ENCODE measurements around the gene ECM2. TPM values are rescaled to one million over a fixed set of nuclear protein-coding genes. Genes with fewer than 3 reads are reported as not detected.

The ECM2 gene
- total and polyA plus RNA-seq, 2 of the 8 experiments (the other 6 are each of a cell fraction or from before 2014, with no cell fraction given) = not detected

GRCh38 chr9:92467041-92467440 lies 68.7 kb downstream of the ECM2 start:
- H2BK20ac ChIP-seq (ENCODE audit: low read length) = no peak overlapping the region
- H3K27me3 ChIP-seq (replicated peaks in 1 of 4; ENCODE audit: control insufficient read depth in 3 of 4, extremely low read depth in 1 of 4, insufficient read depth in 3 of 4, low read length in 3 of 4) = no peaks in the 10 kb centered on the region
- no peak overlapping the region for H3K18ac ChIP-seq (ENCODE audit: extremely low read depth, low read length)
- H2AFZ ChIP-seq (ENCODE audit: low read length) = no peak overlapping the region
- no peaks in the 10 kb centered on the region for H3K36me3 ChIP-seq (ENCODE audit: control insufficient read depth in 2 of 4, insufficient read depth in 4 of 4, low read length in 3 of 4)
- FAIRE-seq (no peak), DNase-seq (ENCODE audit: low read depth in 1 of 2, low spot score in 2 of 2) (no peak)
- CTCF ChIA-PET (ENCODE audit: partially characterized antibody) = interaction anchor here (2.0 kb wide), 1 partner anchor 14 kb away, joined by 5 read pairs; no protein-coding TSS in a partner anchor
- no peak overlapping the region for H3K23ac ChIP-seq (ENCODE audit: insufficient read length)
- no peak overlapping the region for H2BK5ac ChIP-seq (ENCODE audit: low read depth, low read length)
- H4K5ac ChIP-seq (ENCODE audit: insufficient read length, low read depth, low read length) = no peak overlapping the region
- H4K91ac ChIP-seq (replicated peaks; ENCODE audit: insufficient read length, low read length) = no peak overlapping the region
- H3K4me3 ChIP-seq (ENCODE audit: extremely low read depth in 1 of 4, insufficient read depth in 2 of 4, low read depth in 3 of 4, low read length in 4 of 4) = no peak overlapping the region
- H2BK12ac ChIP-seq (ENCODE audit: low read depth, low read length) = no peak overlapping the region
- H4K20me1 ChIP-seq (replicated peaks in 1 of 2; ENCODE audit: control insufficient read depth in 1 of 2, insufficient read depth in 2 of 2, low read length in 2 of 2) = no peaks in the 10 kb centered on the region
- H3K4me1 ChIP-seq (replicated peaks in 1 of 4; ENCODE audit: control insufficient read depth in 3 of 4, insufficient read depth in 4 of 4, low read length in 3 of 4) = no peaks in the 10 kb centered on the region
- H2AK5ac ChIP-seq (ENCODE audit: low read depth, low read length) = no peak overlapping the region
- H3K4ac ChIP-seq (replicated peaks; ENCODE audit: insufficient read length, low read depth, low read length) = no peak overlapping the region
- no peak for TF ChIP-seq SIX5 (IDR thresholded peaks at IDR 0.05; ENCODE audit: low read depth, low read length)
- TF ChIP-seq CHD2 (IDR thresholded peaks at IDR 0.05; ENCODE audit: low read length) = no peak
- TF ChIP-seq SIN3A (conservative IDR thresholded peaks at IDR 0.05 in 1 of 2, IDR thresholded peaks at IDR 0.05 in 1 of 2; ENCODE audit: low read depth in 1 of 2, low read length in 2 of 2) = no peak
- TF ChIP-seq BACH1 (IDR thresholded peaks at IDR 0.05; ENCODE audit: low read length) = no peak
- TF ChIP-seq, protein P1, sequence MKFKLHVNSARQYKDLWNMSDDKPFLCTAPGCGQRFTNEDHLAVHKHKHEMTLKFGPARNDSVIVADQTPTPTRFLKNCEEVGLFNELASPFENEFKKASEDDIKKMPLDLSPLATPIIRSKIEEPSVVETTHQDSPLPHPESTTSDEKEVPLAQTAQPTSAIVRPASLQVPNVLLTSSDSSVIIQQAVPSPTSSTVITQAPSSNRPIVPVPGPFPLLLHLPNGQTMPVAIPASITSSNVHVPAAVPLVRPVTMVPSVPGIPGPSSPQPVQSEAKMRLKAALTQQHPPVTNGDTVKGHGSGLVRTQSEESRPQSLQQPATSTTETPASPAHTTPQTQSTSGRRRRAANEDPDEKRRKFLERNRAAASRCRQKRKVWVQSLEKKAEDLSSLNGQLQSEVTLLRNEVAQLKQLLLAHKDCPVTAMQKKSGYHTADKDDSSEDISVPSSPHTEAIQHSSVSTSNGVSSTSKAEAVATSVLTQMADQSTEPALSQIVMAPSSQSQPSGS (IDR thresholded peaks at IDR 0.05; ENCODE audit: low read length) = no peak
- no peak for TF ChIP-seq SAP30 (IDR thresholded peaks at IDR 0.05; ENCODE audit: insufficient read depth, insufficient replicate concordance, low read length)
- no peak for TF ChIP-seq POLR2A (IDR thresholded peaks at IDR 0.05; ENCODE audit: control extremely low read depth in 1 of 2, low read depth in 2 of 2, low read length in 2 of 2)
- no peak for TF ChIP-seq CHD1 (IDR thresholded peaks at IDR 0.05; ENCODE audit: low read depth, low read length)
- TF ChIP-seq RNF2 (IDR thresholded peaks at IDR 0.05; ENCODE audit: borderline replicate concordance, low read depth, low read length, missing control alignments, poor library complexity, severe bottlenecking) = no peak
- TF ChIP-seq EGR1 (IDR thresholded peaks at IDR 0.05; ENCODE audit: borderline replicate concordance, low read depth, low read length) = no peak
- TF ChIP-seq SP2 (IDR thresholded peaks at IDR 0.05; ENCODE audit: low read length) = no peak
- no peak overlapping the region for H3K56ac ChIP-seq (replicated peaks; ENCODE audit: insufficient read length, low read depth, low read length)
- H3K9me3 ChIP-seq (ENCODE audit: insufficient read depth in 2 of 2, low read depth in 1 of 2, low read length in 1 of 2) = no peaks in the 10 kb centered on the region
- H3K9ac ChIP-seq (replicated peaks in 1 of 4; ENCODE audit: extremely low read depth in 1 of 4, low read depth in 3 of 4, low read length in 3 of 4) = no peak overlapping the region
- H4K8ac ChIP-seq (ENCODE audit: extremely low read depth, insufficient read depth, low read length) = no peak overlapping the region
- no peaks in the 10 kb centered on the region for H3K23me2 ChIP-seq (ENCODE audit: low read depth, low read length)
- H2BK120ac ChIP-seq (replicated peaks; ENCODE audit: low read depth, low read length) = no peak overlapping the region
- H3K27ac ChIP-seq (ENCODE audit: low read depth, low read length) = no peak overlapping the region
- H3K14ac ChIP-seq (ENCODE audit: insufficient read length) = no peak overlapping the region
- no peaks in the 10 kb centered on the region for H3K79me1 ChIP-seq (ENCODE audit: low read depth, low read length)
- POLR2A ChIA-PET (ENCODE audit: partially characterized antibody) = no interaction called here
- no peak overlapping the region for H3K4me2 ChIP-seq (ENCODE audit: insufficient read depth in 1 of 2, low read depth in 2 of 2, low read length in 2 of 2)
- no peaks in the 10 kb centered on the region for H3K79me2 ChIP-seq (ENCODE audit: control insufficient read depth in 1 of 2, insufficient read depth in 2 of 2, low read length in 2 of 2)
- WGBS, 2 experiments (ENCODE audit: extremely low coverage in 1 of 2, insufficient coverage in 1 of 2, insufficient read length in 1 of 2, insufficient replicate concordance in 2 of 2, low coverage in 1 of 2, low lambda C conversion rate in 2 of 2, missing lambda C conversion rate in 1 of 2) = 90% methylated on average over 1 of the region's 1 CpG; no CpG with 5 or more reads in 1 of the 2 experiments
- H2BK15ac ChIP-seq (ENCODE audit: low read length) = no peak overlapping the region
